GM19468 (cell line): ENCODE measurements around the gene ZNF652.
"Not testable (repeated sequence)": the region's sequence is repeated elsewhere in the genome, so short reads cannot be mapped to it uniquely, and the experiment has no call there.

ENCODE experiments used
- ATAC-seq: cut with Tn5 transposase; IDR thresholded peaks from one replicate; pipeline ENCODE4 v1.9.1; 2021; ENCODE audit warnings: mild to moderate bottlenecking, moderate library complexity, moderate number of reproducible peaks; ENCODE audit not compliant: unreplicated experiment; ENCODE audit errors: extremely low read depth

The ZNF652 gene

GRCh38 chr17:49361902-49362722, at the start of gene ZNF652:
ZNF652 (minus strand) TSS chr17:49362250; CDS start chr17:49317725, 44,525 bp downstream.
- peak; percentile 44 for ATAC-seq

- ATAC-seq, result no peak
These were observed 47.0 kb upstream of the ZNF652 start for GRCh38 chr17:49409066-49409465.

GRCh38 chr17:49407981-49408501, 46.0 kb upstream of the ZNF652 start:
- ATAC-seq, result no peak

- ATAC-seq, result no peak
These were observed 45.0 kb upstream of the ZNF652 start for GRCh38 chr17:49407086-49407485.

GRCh38 chr17:49406421-49407061, 44.5 kb upstream of the ZNF652 start:
- no peak for ATAC-seq

- ATAC-seq, result no peak
These were observed 42.9 kb upstream of the ZNF652 start for GRCh38 chr17:49404906-49405305.

GRCh38 chr17:49404361-49404760, 42.3 kb upstream of the ZNF652 start:
- ATAC-seq, result no peak

GRCh38 chr17:49403514-49404289, 41.7 kb upstream of the ZNF652 start:
- ATAC-seq, result no peak

GRCh38 chr17:49402706-49403105, 40.7 kb upstream of the ZNF652 start:
- ATAC-seq, result no peak

- ATAC-seq, result no peak
These were observed 40.0 kb upstream of the ZNF652 start for GRCh38 chr17:49401971-49402611.

GRCh38 chr17:49399995-49400394, 37.9 kb upstream of the ZNF652 start:
- ATAC-seq, result no peak

GRCh38 chr17:49397586-49397985, 35.5 kb upstream of the ZNF652 start:
- ATAC-seq, result no peak

- no peak for ATAC-seq
These were observed 31.6 kb upstream of the ZNF652 start for GRCh38 chr17:49393491-49394255.

GRCh38 chr17:49390548-49391324, 28.7 kb upstream of the ZNF652 start:
- ATAC-seq, result no peak

- ATAC-seq, result not testable (repeated sequence)
These were observed 27.7 kb upstream of the ZNF652 start for GRCh38 chr17:49389514-49390347.

- ATAC-seq, result no peak
These were observed 26.9 kb upstream of the ZNF652 start for GRCh38 chr17:49388692-49389513.

GRCh38 chr17:49388290-49388640, 26.2 kb upstream of the ZNF652 start:
- ATAC-seq, result no peak
